Measurements from ENCODE around the gene AP3S1. TPM values are rescaled to one million over a fixed set of nuclear protein-coding genes. Genes with fewer than 3 reads are reported as not detected.

AP3S1 gene
- total RNA-seq, 1 experiment from 2014 or later, result 60.8 TPM

DNA sequence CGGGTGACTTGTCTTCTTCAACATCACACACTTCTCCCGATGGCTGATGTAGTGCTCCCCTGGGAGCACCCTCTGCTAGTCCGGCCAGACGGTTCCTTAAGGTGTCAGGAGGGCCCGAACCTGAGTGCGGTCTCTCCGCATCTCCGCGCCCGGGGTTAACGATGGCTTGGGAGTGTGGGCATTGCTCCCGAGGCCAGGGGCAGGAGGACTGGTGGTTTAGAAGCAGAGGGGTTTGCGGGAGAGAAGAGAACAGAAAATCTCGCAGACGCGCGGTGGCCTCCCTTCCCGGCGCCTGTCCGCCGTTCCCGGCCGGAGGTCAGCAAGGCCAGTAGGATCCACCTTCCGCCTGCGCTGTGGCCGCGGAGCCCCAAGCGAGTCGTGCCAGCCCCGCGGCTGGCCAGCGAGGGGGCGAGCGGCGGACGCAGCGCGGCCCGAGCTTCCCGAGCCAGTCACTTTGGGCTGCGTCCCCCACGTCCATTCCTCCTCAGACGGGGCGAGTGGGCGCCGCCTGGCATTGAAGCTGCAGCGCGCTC, 26.0 kb upstream of the AP3S1 start:
- H3K27me3 Mint-ChIP-seq (ENCODE audit: low read depth), result peaks cover 27% of the 10 kb centered on the region
- peak; percentile 31 for ATAC-seq
- no peak overlapping the region for H3K27ac Mint-ChIP-seq
- peak; percentile 39 for DNase-seq (ENCODE audit: low spot score)
- ChIA-PET POLR2A (interaction anchor here (1.0 kb wide), 1 partner anchor 30 kb away, joined by 4 read pairs; no protein-coding TSS in a partner anchor), CTCF (interaction anchor here (0.7 to 2.1 kb wide), 5 partner anchors 16 to 241 kb away, joined by 3 to 6 read pairs (median 4); no protein-coding TSS in a partner anchor)
- peaks cover 25% of the 10 kb centered on the region for H3K4me1 Mint-ChIP-seq
- peak; percentile 96 for TF ChIP-seq ZNF263 (CRISPR knock-in tag; IDR thresholded peaks at IDR 0.05; ENCODE audit: low read depth)
- 0 out of 2 replicates have a peak, but pooled peaks have one; percentile 17 for TF ChIP-seq HMGXB4 (CRISPR knock-in tag; IDR thresholded peaks at IDR 0.05)
- no peak for TF ChIP-seq ZNF281 (CRISPR knock-in tag; IDR thresholded peaks at IDR 0.05)
- H3K36me3 Mint-ChIP-seq, result peaks cover 2% of the 10 kb centered on the region; the same call in 1 of the 2 replicates
- H3K9me3 Mint-ChIP-seq, result no peaks in the 10 kb centered on the region
- H3K4me3 Mint-ChIP-seq, result peak overlapping the region; percentile 95

- H3K36me3 Mint-ChIP-seq, result peaks cover 2% of the 10 kb centered on the region; the same call in 1 of the 2 replicates
- H3K27me3 Mint-ChIP-seq (ENCODE audit: low read depth), result peaks cover 27% of the 10 kb centered on the region
- peak within 1 kb of the TSS; percentile 81 for H3K27ac Mint-ChIP-seq
- peaks cover 25% of the 10 kb centered on the region for H3K4me1 Mint-ChIP-seq
- CTCF ChIA-PET, result interaction anchor here (0.7 to 2.1 kb wide), 5 partner anchors 15 to 242 kb away, joined by 4 to 6 read pairs (median 5); no protein-coding TSS in a partner anchor
- ATAC-seq (peak; percentile 75), DNase-seq (ENCODE audit: low spot score) (peak; percentile 70)
- no peaks in the 10 kb centered on the region for H3K9me3 Mint-ChIP-seq
- POLR2A ChIA-PET, result interaction anchor here (1.0 kb wide), 1 partner anchor 31 kb away, joined by 4 read pairs; no protein-coding TSS in a partner anchor
- H3K4me3 Mint-ChIP-seq, result peak within 1 kb of the TSS; percentile 95
- TF ChIP-seq ATF1 (CRISPR knock-in tag; IDR thresholded peaks at IDR 0.05) (no peak), HMGXB4 (CRISPR knock-in tag; IDR thresholded peaks at IDR 0.05) (peak; percentile 65; the same call in 1 of the 2 replicates), ZNF138 (CRISPR knock-in tag; conservative IDR thresholded peaks at IDR 0.05) (peak; percentile 49; the same call in 1 of the 2 replicates), GABPB1 (CRISPR knock-in tag; IDR thresholded peaks at IDR 0.05) (no peak), KAT7 (CRISPR knock-in tag; IDR thresholded peaks at IDR 0.05; ENCODE audit: borderline replicate concordance) (peak; percentile 90), FOXK1 (CRISPR knock-in tag; IDR thresholded peaks at IDR 0.05) (peak; percentile 71; the same call in 1 of the 2 replicates), ZNF232 (CRISPR knock-in tag; IDR thresholded peaks at IDR 0.05) (peak; percentile 53; the same call in 1 of the 2 replicates), ETV6 (CRISPR knock-in tag; IDR thresholded peaks at IDR 0.05) (0 out of 2 replicates have a peak, but pooled peaks have one; percentile 35), ZBTB21 (CRISPR knock-in tag; IDR thresholded peaks at IDR 0.05; ENCODE audit: borderline replicate concordance) (peak; percentile 19; the same call in 1 of the 2 replicates), ZNF263 (CRISPR knock-in tag; IDR thresholded peaks at IDR 0.05; ENCODE audit: low read depth) (no peak; the same call in 1 of the 2 replicates), FOXP4 (CRISPR knock-in tag; IDR thresholded peaks at IDR 0.05) (peak; percentile 63)
- TF ChIP-seq, protein P1, sequence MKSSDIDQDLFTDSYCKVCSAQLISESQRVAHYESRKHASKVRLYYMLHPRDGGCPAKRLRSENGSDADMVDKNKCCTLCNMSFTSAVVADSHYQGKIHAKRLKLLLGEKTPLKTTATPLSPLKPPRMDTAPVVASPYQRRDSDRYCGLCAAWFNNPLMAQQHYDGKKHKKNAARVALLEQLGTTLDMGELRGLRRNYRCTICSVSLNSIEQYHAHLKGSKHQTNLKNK (CRISPR knock-in tag; IDR thresholded peaks at IDR 0.05), result no peak
- TF ChIP-seq, protein P2, sequence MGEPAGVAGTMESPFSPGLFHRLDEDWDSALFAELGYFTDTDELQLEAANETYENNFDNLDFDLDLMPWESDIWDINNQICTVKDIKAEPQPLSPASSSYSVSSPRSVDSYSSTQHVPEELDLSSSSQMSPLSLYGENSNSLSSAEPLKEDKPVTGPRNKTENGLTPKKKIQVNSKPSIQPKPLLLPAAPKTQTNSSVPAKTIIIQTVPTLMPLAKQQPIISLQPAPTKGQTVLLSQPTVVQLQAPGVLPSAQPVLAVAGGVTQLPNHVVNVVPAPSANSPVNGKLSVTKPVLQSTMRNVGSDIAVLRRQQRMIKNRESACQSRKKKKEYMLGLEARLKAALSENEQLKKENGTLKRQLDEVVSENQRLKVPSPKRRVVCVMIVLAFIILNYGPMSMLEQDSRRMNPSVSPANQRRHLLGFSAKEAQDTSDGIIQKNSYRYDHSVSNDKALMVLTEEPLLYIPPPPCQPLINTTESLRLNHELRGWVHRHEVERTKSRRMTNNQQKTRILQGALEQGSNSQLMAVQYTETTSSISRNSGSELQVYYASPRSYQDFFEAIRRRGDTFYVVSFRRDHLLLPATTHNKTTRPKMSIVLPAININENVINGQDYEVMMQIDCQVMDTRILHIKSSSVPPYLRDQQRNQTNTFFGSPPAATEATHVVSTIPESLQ (CRISPR knock-in tag; IDR thresholded peaks at IDR 0.05), result no peak
- TF ChIP-seq, protein P3, sequence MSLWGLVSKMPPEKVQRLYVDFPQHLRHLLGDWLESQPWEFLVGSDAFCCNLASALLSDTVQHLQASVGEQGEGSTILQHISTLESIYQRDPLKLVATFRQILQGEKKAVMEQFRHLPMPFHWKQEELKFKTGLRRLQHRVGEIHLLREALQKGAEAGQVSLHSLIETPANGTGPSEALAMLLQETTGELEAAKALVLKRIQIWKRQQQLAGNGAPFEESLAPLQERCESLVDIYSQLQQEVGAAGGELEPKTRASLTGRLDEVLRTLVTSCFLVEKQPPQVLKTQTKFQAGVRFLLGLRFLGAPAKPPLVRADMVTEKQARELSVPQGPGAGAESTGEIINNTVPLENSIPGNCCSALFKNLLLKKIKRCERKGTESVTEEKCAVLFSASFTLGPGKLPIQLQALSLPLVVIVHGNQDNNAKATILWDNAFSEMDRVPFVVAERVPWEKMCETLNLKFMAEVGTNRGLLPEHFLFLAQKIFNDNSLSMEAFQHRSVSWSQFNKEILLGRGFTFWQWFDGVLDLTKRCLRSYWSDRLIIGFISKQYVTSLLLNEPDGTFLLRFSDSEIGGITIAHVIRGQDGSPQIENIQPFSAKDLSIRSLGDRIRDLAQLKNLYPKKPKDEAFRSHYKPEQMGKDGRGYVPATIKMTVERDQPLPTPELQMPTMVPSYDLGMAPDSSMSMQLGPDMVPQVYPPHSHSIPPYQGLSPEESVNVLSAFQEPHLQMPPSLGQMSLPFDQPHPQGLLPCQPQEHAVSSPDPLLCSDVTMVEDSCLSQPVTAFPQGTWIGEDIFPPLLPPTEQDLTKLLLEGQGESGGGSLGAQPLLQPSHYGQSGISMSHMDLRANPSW (CRISPR knock-in tag; conservative IDR thresholded peaks at IDR 0.05; ENCODE audit: low read depth), result 0 out of 2 replicates have a peak, but pooled peaks have one; percentile 14
- TF ChIP-seq, protein P4, sequence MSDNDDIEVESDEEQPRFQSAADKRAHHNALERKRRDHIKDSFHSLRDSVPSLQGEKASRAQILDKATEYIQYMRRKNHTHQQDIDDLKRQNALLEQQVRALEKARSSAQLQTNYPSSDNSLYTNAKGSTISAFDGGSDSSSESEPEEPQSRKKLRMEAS (CRISPR knock-in tag; IDR thresholded peaks at IDR 0.05), result 0 out of 2 replicates have a peak, but pooled peaks have one; percentile 2
These were observed 25.3 kb upstream of the AP3S1 start, which contains the start of gene CDO1 for GRCh38 chr5:115816226-115817081. CDO1 (minus strand) TSS chr5:115816659; CDS start chr5:115816397, 262 bp downstream.

Measured in WTC11 (cell line).